ENCODE measurements around the gene B4GALNT2. TPM values are rescaled to one million over a fixed set of nuclear protein-coding genes. Genes with fewer than 3 reads are reported as not detected.

The B4GALNT2 gene
- total RNA-seq, 2 donors from 2014 or later = not detected

DNA sequence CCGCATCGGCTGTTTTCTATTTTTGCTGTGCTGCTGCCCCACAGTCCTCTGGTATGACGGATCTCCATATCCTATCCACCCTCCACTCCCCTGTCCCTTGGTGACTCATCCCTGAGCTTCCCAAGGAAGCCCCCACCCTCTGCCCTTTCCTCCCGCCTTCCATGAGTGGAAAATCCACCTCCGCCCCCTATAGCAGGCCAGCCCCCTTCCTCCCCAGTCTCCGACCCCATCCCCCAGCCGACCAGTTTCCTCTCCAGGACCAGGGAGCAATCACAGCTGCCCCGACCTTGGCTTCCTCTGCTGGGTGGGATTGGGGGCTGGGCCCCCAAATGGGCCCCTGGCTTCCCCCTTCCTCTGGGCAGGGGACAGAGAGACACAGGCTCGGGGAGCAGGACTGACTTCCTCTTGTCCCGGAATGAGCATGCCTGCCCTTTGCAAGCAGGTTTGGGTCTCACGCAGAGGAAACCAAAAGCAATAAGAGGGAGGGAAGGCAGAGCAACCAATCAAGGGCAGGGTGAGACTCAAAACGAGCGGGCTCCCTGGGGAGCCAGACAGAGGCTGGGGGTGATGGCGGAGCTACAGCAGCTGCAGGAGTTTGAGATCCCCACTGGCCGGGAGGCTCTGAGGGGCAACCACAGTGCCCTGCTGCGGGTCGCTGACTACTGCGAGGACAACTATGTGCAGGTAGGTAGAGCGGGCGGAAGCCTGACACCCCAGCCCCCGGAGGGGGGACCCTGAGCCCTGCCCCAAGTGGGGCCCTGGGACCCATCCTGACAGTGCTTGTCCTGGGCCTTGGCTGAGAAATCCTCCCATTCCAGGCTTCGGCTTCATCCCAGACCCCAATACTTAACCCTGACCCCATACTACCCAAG is 77.8 kb downstream of the B4GALNT2 start, which contains the start of the genes ABI3 and GNGT2:
ABI3 (plus strand) TSS at position 550 of the 872 bp plus-strand sequence; CDS start at position 568, 18 bp downstream.
GNGT2 (minus strand) TSS at position 417 of the 872 bp plus-strand sequence. CDS start 3,152 bp downstream, outside the sequence.
- no peaks in the 10 kb centered on the region for H3K27me3 Mint-ChIP-seq (ENCODE audit: low read depth)
- peak; percentile 93 to 94 for ATAC-seq (replicated peaks in 1 of 2)
- H3K9me3 Mint-ChIP-seq = no peaks in the 10 kb centered on the region
- peak; percentile 79 for DNase-seq
- H3K36me3 Mint-ChIP-seq (ENCODE audit: insufficient read depth in 2 of 2) = peaks cover 3 to 11% of the 10 kb centered on the region in 2 donors
- H3K27ac Mint-ChIP-seq = peak within 1 kb of the TSS; percentile 93
- peak within 1 kb of the TSS; percentile 92 to 96 for H3K4me3 Mint-ChIP-seq
- H3K4me1 Mint-ChIP-seq (ENCODE audit: low read depth) = peaks cover 65% of the 10 kb centered on the region

DNA sequence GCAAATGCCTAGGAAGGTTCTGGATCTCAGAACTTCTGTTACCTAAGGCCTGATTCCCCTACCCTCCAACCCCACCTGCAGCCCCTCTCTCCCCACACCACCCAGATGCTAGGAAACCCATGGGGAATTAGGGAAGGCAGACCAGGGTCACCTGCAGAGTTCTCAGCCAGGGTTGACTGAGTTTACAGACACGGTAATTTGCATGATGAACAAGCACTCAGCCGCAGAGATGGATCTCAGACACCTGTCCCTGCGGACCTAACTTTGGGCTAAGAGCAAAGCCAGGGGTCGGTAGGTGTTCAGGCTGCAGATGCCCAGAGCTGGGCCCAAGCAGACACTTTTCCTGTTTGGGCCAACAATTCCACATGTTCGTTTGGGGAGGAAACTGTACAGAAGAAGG is 80.8 kb downstream of the B4GALNT2 start:
- Mint-ChIP-seq H3K9me3 (no peaks in the 10 kb centered on the region), H3K27ac (peak overlapping the region; percentile 76), H3K4me3 (peak overlapping the region; percentile 92 to 96), H3K4me1 (ENCODE audit: low read depth) (peaks cover 93% of the 10 kb centered on the region), H3K27me3 (ENCODE audit: low read depth) (no peaks in the 10 kb centered on the region), H3K36me3 (ENCODE audit: insufficient read depth in 2 of 2) (peaks cover 4 to 10% of the 10 kb centered on the region in 2 donors)
- ATAC-seq (replicated peaks in 1 of 2) (no peak), DNase-seq (no peak)

- Mint-ChIP-seq H3K4me1 (ENCODE audit: low read depth) (peaks cover 94% of the 10 kb centered on the region), H3K36me3 (ENCODE audit: insufficient read depth in 2 of 2) (peaks cover 4 to 14% of the 10 kb centered on the region in 2 donors), H3K4me3 (peak overlapping the region; percentile 92 to 96), H3K27ac (peak overlapping the region; percentile 76), H3K27me3 (ENCODE audit: low read depth) (no peaks in the 10 kb centered on the region), H3K9me3 (no peaks in the 10 kb centered on the region)
- DNase-seq (no peak), ATAC-seq (replicated peaks in 1 of 2) (no peak)
Observed at GRCh38 chr17:49213847-49214246, 81.3 kb downstream of the B4GALNT2 start.

DNA sequence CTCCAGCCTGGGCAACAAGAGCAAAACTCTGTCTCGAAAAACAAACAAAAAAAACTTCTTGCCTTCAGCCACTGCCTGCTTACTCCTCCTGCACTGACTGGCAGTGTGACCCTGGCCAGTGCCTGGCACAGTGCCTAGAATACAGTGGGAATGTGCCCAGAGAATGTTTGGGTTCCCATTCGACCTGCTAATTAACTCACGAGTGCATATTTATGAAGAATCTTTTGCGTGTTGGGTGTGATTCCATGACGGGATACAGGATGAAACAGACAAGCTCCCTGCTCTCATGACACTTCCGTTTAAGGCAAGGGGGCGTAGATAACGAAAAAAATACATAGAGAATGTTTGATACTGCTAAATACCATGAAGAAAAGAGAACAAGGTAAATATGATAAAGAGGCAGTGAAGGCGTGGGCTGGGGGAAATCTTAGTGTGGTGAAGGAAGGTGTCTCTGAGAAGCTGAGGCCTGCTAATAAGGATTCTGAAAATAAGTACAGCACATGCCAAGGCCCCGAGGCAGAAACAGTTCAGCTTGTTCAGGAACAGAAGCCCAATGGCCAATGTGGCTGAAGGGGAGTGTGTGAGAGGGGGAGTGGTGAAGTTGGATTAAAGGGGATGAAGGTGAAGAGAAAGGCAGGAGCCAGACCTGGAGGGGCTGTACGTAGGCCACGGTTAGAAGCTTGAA is 82.2 kb downstream of the B4GALNT2 start:
- no peak for ATAC-seq (replicated peaks in 1 of 2)
- Mint-ChIP-seq H3K27ac (peak overlapping the region; percentile 83), H3K4me1 (ENCODE audit: low read depth) (peaks cover 94% of the 10 kb centered on the region), H3K9me3 (no peaks in the 10 kb centered on the region), H3K4me3 (peak overlapping the region; percentile 92 to 96), H3K27me3 (ENCODE audit: low read depth) (no peaks in the 10 kb centered on the region), H3K36me3 (ENCODE audit: insufficient read depth in 2 of 2) (peaks cover 4 to 16% of the 10 kb centered on the region in 2 donors)
- no peak for DNase-seq

DNA sequence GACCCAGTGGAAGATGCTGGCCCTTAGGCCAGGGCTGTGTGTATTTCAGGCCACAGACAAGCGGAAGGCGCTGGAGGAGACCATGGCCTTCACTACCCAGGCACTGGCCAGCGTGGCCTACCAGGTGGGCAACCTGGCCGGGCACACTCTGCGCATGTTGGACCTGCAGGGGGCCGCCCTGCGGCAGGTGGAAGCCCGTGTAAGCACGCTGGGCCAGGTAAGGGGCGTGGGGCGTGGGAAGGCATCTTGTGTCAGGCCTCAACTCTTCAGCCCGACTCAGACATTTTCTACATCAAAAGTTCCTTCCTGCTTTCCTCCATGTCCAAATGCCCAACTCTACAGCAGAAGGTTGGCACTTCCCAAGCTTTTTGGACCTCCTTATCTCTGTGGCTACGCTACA is 83.9 kb downstream of the B4GALNT2 start:
- peaks cover 4 to 17% of the 10 kb centered on the region in 2 donors for H3K36me3 Mint-ChIP-seq (ENCODE audit: insufficient read depth in 2 of 2)
- DNase-seq (no peak), ATAC-seq (replicated peaks in 1 of 2) (no peak)
- no peaks in the 10 kb centered on the region for H3K9me3 Mint-ChIP-seq
- H3K27me3 Mint-ChIP-seq (ENCODE audit: low read depth) = no peaks in the 10 kb centered on the region
- H3K4me3 Mint-ChIP-seq = peak overlapping the region; percentile 68 to 76
- peaks cover 79% of the 10 kb centered on the region for H3K4me1 Mint-ChIP-seq (ENCODE audit: low read depth)
- H3K27ac Mint-ChIP-seq = peak overlapping the region; percentile 55

- H3K36me3 Mint-ChIP-seq (ENCODE audit: insufficient read depth in 2 of 2) = peaks cover 4 to 17% of the 10 kb centered on the region in 2 donors
- H3K27ac Mint-ChIP-seq = peak overlapping the region; percentile 55
Observed at GRCh38 chr17:49216953-49217650, 84.5 kb downstream of the B4GALNT2 start.

DNA sequence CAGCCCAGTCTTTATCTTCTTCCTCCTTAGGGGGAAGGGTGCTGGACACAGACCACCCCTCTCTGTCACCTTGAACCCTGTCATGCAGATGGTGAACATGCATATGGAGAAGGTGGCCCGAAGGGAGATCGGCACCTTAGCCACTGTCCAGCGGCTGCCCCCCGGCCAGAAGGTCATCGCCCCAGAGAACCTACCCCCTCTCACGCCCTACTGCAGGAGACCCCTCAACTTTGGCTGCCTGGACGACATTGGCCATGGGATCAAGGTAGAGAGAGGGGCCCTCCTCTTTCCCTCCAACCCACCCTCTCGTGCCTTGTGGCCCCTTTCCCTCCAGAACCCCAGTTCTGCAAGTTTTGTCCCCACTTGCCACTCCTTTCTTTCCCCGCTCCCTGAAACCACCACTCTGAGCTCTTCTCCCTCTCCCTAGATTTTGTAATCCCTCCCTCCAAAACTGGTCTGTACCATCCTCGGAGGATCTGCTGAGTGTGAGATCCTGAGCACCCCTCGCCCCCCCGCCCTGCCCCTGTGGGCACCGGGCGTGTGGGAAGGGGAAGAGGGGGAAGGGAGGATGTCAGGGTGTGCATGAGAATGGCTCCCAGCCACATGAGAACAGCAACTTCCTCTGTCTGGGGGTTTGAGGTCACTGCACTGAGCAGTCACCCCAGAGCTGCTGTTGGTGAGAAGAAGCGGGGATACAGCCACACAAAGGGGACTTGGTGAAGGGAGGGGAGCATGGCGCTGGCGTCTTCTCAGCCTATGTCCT is 85.3 kb downstream of the B4GALNT2 start:
- Mint-ChIP-seq H3K36me3 (ENCODE audit: insufficient read depth in 2 of 2) (peaks cover 2 to 15% of the 10 kb centered on the region in 2 donors), H3K4me1 (ENCODE audit: low read depth) (peaks cover 73% of the 10 kb centered on the region), H3K4me3 (peak overlapping the region; percentile 72 to 78), H3K9me3 (no peaks in the 10 kb centered on the region), H3K27me3 (ENCODE audit: low read depth) (no peaks in the 10 kb centered on the region), H3K27ac (peak overlapping the region; percentile 35)
- peak; percentile 65 to 68 for DNase-seq
- ATAC-seq (replicated peaks in 1 of 2) = peak; percentile 66 to 74

More at GRCh38 chr17:49216953-49217650, 84.5 kb downstream of the B4GALNT2 start:
- peak overlapping the region; percentile 19 to 54 for H3K4me3 Mint-ChIP-seq
- H3K27me3 Mint-ChIP-seq (ENCODE audit: low read depth) = no peaks in the 10 kb centered on the region
- H3K9me3 Mint-ChIP-seq = no peaks in the 10 kb centered on the region
- ATAC-seq (replicated peaks in 1 of 2) = no peak
- DNase-seq = no peak
- H3K4me1 Mint-ChIP-seq (ENCODE audit: low read depth) = peaks cover 76% of the 10 kb centered on the region

DNA sequence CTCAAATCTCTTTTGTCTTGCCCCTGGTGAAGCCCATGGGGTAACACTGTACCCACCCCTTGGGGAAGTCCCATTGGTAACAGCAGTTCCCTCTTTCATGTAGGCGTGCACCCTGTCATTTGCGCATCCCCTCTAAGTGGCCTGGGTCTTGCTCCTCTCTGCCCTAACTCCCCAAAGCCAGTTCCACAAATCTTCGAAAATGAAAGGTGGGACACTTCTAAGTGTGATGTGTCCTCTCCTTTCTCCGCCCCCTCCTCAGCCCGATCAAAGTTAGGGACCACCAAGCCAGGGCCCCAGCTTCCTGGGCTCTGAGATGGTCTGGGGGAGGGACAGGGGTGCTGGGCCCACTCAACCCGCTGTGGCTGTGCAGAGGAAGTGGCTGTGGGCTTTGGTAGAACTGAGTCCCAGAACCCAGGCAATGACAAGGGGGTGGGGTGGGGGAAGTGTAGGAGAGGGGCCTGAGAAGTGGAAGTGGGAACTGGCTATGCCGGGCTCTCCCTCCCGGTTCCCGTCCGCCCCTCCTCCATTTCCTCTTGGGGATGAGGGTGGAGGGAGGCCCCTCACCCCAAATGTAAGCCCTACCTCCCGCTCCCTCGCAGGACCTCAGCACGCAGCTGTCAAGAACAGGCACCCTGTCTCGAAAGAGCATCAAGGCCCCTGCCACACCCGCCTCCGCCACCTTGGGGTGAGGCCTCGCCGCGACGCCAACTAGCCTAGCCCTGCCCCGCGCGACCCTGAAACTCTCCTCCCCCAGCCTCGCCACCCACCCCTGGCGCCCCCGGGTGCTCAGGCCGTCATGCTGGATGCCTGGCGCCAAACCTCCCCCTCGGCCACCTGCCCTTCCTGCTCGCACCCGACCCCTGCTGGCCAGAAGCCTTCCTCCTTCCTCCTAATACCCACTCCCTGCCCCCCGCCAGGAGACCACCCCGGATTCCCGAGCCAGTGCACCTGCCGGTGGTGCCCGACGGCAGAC is 86.7 kb downstream of the B4GALNT2 start:
- H3K36me3 Mint-ChIP-seq (ENCODE audit: insufficient read depth in 2 of 2) = peaks cover 2 to 15% of the 10 kb centered on the region in 2 donors
- ATAC-seq (replicated peaks in 1 of 2) (peak; percentile 75 to 79), DNase-seq (peak; percentile 61 to 64)
- peak overlapping the region; percentile 72 to 78 for H3K4me3 Mint-ChIP-seq
- peaks cover 73% of the 10 kb centered on the region for H3K4me1 Mint-ChIP-seq (ENCODE audit: low read depth)
- peak overlapping the region; percentile 20 for H3K27ac Mint-ChIP-seq
- H3K27me3 Mint-ChIP-seq (ENCODE audit: low read depth) = no peaks in the 10 kb centered on the region
- H3K9me3 Mint-ChIP-seq = no peaks in the 10 kb centered on the region

GRCh38 chr17:49219987-49220386 is 87.4 kb downstream of the B4GALNT2 start:
- ATAC-seq (replicated peaks in 1 of 2) = no peak
- Mint-ChIP-seq H3K27ac (no peak overlapping the region), H3K4me1 (ENCODE audit: low read depth) (peaks cover 70% of the 10 kb centered on the region)

GRCh38 chr17:49223168-49223516 is 90.6 kb downstream of the B4GALNT2 start:
- H3K36me3 Mint-ChIP-seq (ENCODE audit: insufficient read depth in 2 of 2) = peaks cover 0 to 11% of the 10 kb centered on the region in 2 donors
- peaks cover 48% of the 10 kb centered on the region for H3K4me1 Mint-ChIP-seq (ENCODE audit: low read depth)
- H3K9me3 Mint-ChIP-seq = no peaks in the 10 kb centered on the region
- ATAC-seq (replicated peaks in 1 of 2) = no peak
- peaks cover 26% of the 10 kb centered on the region for H3K27me3 Mint-ChIP-seq (ENCODE audit: low read depth)
- no peak for DNase-seq
- no peak overlapping the region for H3K27ac Mint-ChIP-seq
- peak overlapping the region; percentile 72 to 81 for H3K4me3 Mint-ChIP-seq

More at GRCh38 chr17:49219987-49220386, 87.4 kb downstream of the B4GALNT2 start:
- Mint-ChIP-seq H3K27me3 (ENCODE audit: low read depth) (peaks cover 6% of the 10 kb centered on the region), H3K4me3 (peak overlapping the region in 1 of 2 donors; percentile 78), H3K36me3 (ENCODE audit: insufficient read depth in 2 of 2) (peaks cover 2 to 15% of the 10 kb centered on the region in 2 donors), H3K9me3 (no peaks in the 10 kb centered on the region)
- no peak for DNase-seq

DNA sequence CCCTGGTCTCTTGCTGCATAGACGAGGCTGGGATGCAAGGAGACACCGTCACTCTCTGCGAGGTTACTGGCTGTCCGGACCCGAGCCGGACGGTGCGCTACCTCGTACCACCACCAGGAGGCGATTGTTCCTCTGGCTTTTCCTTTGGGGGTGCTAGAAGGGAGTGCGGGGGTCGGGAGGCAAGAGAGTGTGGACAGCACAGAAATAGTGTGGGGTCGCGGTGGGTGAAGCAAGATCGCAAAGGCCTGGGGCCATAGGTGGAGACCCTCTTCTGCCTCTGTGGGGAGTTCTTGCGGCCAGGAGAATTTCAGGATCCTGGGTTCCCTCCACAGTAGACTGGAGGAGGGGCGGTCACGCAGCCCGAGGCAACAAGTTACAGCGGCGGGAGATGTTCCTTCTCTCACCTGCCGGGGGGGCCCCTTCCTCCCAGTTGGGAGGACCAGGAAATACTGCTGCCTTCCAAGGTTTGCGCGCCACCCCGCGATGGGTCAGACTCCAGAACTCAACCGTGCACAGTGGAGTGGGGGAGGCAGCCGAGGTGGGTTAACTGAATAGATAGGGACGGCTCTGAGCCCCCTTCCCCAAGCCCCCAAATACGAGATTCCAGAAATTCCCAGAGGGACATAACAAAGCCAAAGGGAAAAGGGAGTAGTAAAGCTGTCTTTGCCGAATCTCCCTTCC is 91.1 kb downstream of the B4GALNT2 start:
- peaks cover 30% of the 10 kb centered on the region for H3K27me3 Mint-ChIP-seq (ENCODE audit: low read depth)
- ATAC-seq (replicated peaks in 1 of 2) (peak; percentile 22 to 27), DNase-seq (peak; percentile 72 to 80)
- no peaks in the 10 kb centered on the region for H3K9me3 Mint-ChIP-seq
- H3K4me3 Mint-ChIP-seq = peak overlapping the region; percentile 72 to 81
- H3K36me3 Mint-ChIP-seq (ENCODE audit: insufficient read depth in 2 of 2) = peaks cover 0 to 6% of the 10 kb centered on the region in 2 donors
- H3K27ac Mint-ChIP-seq = no peak overlapping the region
- peaks cover 43% of the 10 kb centered on the region for H3K4me1 Mint-ChIP-seq (ENCODE audit: low read depth)
